Stimulated activated CD4-positive, alpha-beta T cell treated with anti-CD3 and anti-CD28 coated beads, Interleukin-15, amount 100 ng/mL, for 48 hours (primary cell): ENCODE results near the gene CNTNAP2.

Experiments used
- DNase-seq, 2 donors: peaks; one replicate each; pipeline ENCODE4 v3.0.0-alpha.2; 2020; ENCODE audit warnings: low read depth in 2 of 2

CNTNAP2 gene

GRCh38 chr7:148091882-148092281 lies 1975.3 kb downstream of the CNTNAP2 start:
- no peak for DNase-seq

DNA sequence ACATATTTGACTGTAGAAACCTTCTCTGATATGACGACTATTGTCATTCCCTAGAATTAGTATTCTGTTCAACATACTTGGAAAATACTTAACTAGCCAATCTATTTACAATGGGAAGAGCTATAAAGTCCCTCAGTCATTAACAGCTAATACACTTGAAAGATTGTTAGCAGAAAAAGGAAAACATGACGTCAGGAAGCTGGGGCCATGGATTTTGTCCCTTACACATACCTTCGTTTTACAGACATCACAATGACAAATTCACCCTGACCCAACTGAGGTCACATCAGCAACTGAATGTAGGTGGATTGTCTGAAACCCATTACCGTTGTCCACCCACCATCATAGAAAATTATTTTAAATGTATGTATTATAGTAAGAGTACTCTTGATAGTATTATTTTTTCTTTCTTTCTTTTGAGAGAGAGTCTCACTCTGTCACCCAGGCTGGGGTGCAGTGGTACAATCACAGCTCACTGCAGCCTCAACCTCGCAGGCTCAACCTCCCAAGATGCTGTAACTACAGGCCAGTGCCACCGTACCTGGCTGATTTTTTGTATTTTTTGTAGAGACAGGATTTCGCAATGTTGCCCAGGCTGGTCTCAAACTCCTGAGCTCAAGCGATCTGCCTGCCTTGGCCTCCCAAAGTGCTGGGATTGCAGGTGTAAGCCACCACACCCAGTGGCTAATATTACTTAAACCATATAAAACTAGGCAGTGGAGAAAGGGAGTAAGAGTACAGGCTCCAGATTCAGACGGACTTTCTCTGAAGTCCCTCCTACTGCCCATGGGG lies 1977.0 kb downstream of the CNTNAP2 start:
- no peak for DNase-seq

- no peak for DNase-seq
These were observed 1978.5 kb downstream of the CNTNAP2 start for GRCh38 chr7:148095066-148095465.

- DNase-seq, result no peak
These were observed 1987.6 kb downstream of the CNTNAP2 start for GRCh38 chr7:148104136-148104716.

DNA sequence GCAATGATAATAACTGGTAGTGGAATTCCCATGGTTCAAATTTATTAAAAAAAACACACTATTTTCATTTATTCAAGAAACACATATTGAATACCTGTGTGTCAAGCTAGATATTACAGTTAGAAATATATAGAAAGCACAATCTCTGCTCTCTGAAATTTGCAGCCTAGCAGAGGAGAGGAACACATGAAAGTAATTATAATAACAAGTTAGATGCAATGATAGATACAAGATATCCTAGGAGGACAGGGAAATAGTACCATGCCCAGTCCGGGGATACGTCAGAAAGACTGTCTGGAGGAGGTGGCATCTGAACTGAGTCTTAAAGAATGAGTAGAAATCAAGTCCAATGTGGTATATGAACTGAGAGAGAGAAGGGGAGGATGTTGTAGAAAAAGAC lies 1988.3 kb downstream of the CNTNAP2 start:
- DNase-seq, result no peak

DNA sequence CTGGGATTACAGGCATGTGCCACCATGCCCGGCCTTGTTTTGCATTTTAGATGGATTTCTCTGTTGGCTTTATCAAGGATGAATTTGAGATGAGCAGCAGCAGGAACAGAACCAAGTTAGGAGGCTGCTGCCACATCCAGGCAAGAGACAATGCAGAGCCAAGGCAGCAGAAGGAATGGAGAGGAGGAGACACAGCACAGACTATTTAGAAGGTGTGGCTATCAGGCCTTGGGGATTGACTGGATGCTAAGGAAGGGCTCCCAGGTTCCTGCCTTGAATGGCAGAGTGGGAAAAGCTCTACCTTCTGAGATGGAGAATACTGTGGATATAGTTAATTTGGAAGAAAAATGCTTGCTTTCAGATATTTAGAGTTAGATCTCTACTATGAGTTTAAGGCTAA lies 1989.3 kb downstream of the CNTNAP2 start:
- no peak for DNase-seq

- DNase-seq, result no peak
These were observed 1991.0 kb downstream of the CNTNAP2 start for GRCh38 chr7:148107443-148108127.

- DNase-seq, result no peak
These were observed 1991.8 kb downstream of the CNTNAP2 start for GRCh38 chr7:148108381-148108780.

- no peak for DNase-seq
These were observed 1993.7 kb downstream of the CNTNAP2 start for GRCh38 chr7:148110097-148110868.

- DNase-seq, result no peak
These were observed 1998.2 kb downstream of the CNTNAP2 start for GRCh38 chr7:148114804-148115203.

- DNase-seq, result no peak
These were observed 1998.7 kb downstream of the CNTNAP2 start for GRCh38 chr7:148115308-148115707.

DNA sequence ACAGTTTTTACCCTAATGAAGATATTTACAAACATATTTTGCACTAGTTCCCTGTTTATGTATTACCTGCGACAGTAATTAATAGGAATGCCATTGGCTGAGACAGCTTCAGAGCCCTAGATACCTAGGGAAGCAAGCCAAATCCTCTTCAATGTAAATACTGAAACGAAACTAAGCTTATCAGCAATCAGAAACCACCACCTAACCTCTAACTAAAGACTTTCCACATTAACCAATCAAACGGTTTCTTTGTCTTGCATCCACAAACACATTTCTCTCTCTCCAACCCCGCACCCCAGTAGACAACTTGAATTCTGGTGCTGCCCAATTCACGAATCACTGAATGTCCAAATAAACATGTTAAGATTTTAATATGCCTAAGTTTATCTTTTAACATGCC lies 1999.6 kb downstream of the CNTNAP2 start:
- no peak for DNase-seq

DNA sequence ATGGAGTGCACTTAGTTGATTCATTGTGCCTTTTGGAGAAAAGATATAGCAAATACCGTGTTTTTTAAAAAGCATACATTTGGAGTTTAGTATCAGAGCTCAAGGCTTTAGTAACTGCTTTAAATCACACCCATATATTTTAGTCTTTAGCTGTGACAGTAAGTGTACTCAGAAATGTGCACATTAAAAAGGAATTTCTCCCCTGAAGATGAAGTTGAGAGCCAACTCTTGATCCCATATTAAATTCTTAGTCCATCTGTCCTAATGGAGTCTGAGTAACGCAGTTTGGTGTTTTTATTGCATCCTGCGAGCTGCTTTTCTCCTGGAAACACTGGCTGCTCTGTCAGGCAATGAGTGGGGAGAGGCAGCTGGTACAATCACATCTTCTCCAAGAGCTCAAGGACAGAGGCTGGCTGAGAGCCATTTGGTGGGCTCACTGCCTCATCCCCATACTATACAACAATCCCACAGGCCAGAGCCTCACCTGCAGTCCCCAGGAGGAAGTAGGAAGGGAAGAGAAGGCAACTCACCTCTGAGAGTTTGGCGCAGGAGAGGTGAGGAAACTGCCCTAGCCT lies 2000.3 kb downstream of the CNTNAP2 start:
- DNase-seq, result no peak

- no peak for DNase-seq
These were observed 2001.8 kb downstream of the CNTNAP2 start for GRCh38 chr7:148118371-148118770.

GRCh38 chr7:148121401-148121800 lies 2004.8 kb downstream of the CNTNAP2 start:
- no peak for DNase-seq

GRCh38 chr7:148121847-148122246 lies 2005.2 kb downstream of the CNTNAP2 start:
- no peak for DNase-seq

GRCh38 chr7:148124477-148124876 lies 2007.9 kb downstream of the CNTNAP2 start:
- DNase-seq, result no peak

DNA sequence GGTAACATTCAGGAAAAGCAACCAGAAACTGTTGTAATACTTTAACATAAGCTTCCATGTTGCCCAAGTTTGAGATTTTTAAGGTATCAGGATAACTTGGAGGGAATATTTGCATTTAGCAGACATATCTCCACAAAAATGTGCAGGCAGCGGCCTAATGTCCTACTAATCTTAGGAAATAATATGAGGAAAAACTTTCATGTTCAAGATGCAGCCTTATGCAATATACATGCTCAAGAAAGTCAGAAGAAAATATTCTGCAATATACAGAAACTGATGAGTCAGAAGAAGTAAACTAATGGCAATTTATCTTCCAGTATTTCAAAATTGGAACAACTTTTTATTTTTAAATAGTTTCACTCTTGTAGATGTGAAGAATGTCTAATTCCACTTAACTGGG lies 2010.8 kb downstream of the CNTNAP2 start:
- DNase-seq, result no peak

- DNase-seq, result no peak
These were observed 2012.4 kb downstream of the CNTNAP2 start for GRCh38 chr7:148129023-148129422.

DNA sequence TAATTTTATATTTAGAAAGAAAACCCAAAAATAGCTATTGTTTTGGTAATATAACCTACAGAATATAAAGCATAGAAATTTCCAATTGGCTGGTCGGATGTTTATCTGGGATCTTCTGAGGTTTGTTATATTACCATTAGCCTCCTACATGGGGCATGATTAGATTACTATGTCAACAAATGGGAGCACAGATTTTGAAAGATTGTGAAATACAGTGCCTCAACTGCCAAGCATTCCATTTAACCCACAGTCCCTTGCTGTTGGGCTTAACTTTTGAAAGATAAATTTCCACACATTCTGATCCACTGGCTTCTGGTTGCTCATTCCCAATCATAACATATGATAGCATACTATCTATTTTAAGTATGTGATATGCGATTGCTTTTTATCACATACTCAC lies 2018.5 kb downstream of the CNTNAP2 start:
- no peak for DNase-seq

- no peak for DNase-seq
These were observed 2019.4 kb downstream of the CNTNAP2 start for GRCh38 chr7:148135997-148136396.
